Cardiac fibroblast (primary cell): ENCODE data around the gene TNFRSF1B.

Experiments used
- DNase-seq, 2 donors: peaks; one replicate each; pipeline versions ENCODE4 v3.0.0 to v3.0.0-alpha.2; 2010; ENCODE audit warnings: low read depth in 2 of 2
- H3K4me3 ChIP-seq, 2 donors: replicated peaks in 1 of 2; 1 replicate in 1 of 2; 2 replicates in 1 of 2; pipeline ENCODE4 v1.5.1; 2011; ENCODE audit warnings: low read depth in 2 of 2, low read length in 2 of 2, mild to moderate bottlenecking in 2 of 2, moderate library complexity in 1 of 2
- CTCF ChIP-seq: IDR thresholded peaks from one replicate; pipeline ENCODE4 v1.5.1; 2011; ENCODE audit warnings: low read depth, mild to moderate bottlenecking, low read length, inconsistent platforms

TNFRSF1B gene

GRCh38 chr1:12249181-12249580, 82.4 kb downstream of the TNFRSF1B start:
- H3K4me3 ChIP-seq, result no peak overlapping the region
- TF ChIP-seq CTCF, result no peak
- DNase-seq, result peak in 1 of 2 donors; percentile 53

DNA sequence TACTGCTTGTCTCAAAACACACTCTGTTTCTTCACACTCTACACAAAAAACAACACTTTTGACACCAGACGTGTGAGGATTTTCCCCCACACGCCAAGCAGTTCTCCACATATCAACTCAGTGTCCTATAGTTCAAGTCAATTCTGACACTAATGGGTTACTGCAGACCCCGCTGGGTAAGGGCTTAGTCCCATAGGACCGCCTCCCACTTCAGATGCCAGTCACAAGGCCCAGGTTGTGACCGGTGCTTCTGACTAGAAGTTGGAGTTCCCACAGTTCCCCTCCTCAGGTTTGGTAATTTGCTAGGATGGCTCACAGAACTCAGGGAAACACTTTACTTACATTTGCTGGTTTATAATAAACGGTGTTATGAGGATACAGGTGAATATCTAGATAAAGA, 83.0 kb downstream of the TNFRSF1B start:
- DNase-seq, result no peak
- no peak for TF ChIP-seq CTCF
- H3K4me3 ChIP-seq, result no peak overlapping the region

GRCh38 chr1:12251442-12251841, 84.7 kb downstream of the TNFRSF1B start:
- DNase-seq, result peak in 1 of 2 donors; percentile 12
- TF ChIP-seq CTCF, result no peak
- no peak overlapping the region for H3K4me3 ChIP-seq

- no peak overlapping the region for H3K4me3 ChIP-seq
- TF ChIP-seq CTCF, result no peak
- DNase-seq, result no peak
Measured at GRCh38 chr1:12255913-12256312, 89.1 kb downstream of the TNFRSF1B start.

- no peak for TF ChIP-seq CTCF
- no peak overlapping the region for H3K4me3 ChIP-seq
- DNase-seq, result no peak
Measured at GRCh38 chr1:12258272-12258671, 91.5 kb downstream of the TNFRSF1B start.
